ENCODE data around the gene THSD8.
"Not testable (repeated sequence)": the region's sequence is repeated elsewhere in the genome, so short reads cannot be mapped to it uniquely, and the experiment has no call there.

Gene THSD8

DNA sequence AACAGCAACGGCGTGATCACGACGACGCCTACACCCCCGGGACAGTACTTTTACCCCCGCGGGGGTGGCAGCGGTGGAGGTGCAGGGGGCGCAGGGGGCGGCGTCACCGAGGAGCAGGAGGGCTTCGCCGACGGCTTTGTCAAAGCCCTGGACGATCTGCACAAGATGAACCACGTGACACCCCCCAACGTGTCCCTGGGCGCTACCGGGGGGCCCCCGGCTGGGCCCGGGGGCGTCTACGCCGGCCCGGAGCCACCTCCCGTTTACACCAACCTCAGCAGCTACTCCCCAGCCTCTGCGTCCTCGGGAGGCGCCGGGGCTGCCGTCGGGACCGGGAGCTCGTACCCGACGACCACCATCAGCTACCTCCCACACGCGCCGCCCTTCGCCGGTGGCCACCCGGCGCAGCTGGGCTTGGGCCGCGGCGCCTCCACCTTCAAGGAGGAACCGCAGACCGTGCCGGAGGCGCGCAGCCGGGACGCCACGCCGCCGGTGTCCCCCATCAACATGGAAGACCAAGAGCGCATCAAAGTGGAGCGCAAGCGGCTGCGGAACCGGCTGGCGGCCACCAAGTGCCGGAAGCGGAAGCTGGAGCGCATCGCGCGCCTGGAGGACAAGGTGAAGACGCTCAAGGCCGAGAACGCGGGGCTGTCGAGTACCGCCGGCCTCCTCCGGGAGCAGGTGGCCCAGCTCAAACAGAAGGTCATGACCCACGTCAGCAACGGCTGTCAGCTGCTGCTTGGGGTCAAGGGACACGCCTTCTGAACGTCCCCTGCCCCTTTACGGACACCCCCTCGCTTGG is 9.6 kb upstream of the THSD8 start:
- no peak for ATAC-seq

DNA sequence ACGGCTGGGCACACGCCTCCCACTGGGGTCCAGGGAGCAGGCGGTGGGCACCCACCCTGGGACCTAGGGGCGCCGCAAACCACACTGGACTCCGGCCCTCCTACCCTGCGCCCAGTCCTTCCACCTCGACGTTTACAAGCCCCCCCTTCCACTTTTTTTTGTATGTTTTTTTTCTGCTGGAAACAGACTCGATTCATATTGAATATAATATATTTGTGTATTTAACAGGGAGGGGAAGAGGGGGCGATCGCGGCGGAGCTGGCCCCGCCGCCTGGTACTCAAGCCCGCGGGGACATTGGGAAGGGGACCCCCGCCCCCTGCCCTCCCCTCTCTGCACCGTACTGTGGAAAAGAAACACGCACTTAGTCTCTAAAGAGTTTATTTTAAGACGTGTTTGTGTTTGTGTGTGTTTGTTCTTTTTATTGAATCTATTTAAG is 9.0 kb upstream of the THSD8 start:
- no peak for ATAC-seq

DNA sequence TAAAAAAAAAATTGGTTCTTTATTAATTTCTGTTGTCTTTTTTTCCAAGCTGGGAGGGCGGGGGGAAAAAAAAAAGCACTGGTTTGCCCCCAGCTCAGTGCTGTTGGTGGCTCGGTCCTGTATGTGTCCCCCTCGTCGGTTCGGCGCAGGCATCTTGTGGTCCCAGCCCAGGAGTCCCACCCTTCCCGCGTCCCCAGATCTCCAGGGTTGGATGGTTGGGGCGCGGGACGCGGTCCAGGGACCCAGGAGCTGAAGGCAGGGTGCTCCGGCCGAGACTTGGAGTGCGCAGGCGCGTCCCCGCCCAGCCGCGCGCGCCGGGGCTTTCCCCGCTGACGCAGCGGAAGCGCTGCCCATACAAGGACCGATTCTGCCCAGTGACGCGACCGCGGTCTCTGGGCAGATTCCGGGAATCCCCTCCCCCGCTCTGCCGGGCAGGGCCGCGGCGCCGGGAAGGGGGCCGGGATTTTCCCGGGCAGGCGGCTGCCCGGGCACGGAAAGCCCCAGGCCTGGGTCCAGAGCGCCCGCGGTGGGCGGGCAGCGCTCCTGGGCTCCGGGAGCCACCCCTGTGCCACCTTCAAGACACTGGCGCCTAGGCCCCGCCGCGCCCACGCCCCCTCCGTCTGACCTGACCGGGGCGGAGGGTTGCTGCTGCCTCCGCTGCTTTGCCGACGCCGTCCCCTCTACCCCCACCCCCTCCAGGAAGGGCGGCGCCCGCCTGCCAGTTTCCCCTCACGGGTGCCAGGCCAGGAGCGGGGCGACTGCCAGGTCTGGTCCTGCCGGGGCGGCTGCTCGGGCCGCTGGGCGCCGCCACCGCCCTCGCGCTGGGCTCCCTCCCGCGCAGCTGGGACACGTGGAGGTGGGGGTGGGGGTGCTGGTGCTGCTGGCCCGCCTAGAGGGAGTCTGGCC is 8.3 kb upstream of the THSD8 start:
- ATAC-seq, result peak; percentile 46 to 52

DNA sequence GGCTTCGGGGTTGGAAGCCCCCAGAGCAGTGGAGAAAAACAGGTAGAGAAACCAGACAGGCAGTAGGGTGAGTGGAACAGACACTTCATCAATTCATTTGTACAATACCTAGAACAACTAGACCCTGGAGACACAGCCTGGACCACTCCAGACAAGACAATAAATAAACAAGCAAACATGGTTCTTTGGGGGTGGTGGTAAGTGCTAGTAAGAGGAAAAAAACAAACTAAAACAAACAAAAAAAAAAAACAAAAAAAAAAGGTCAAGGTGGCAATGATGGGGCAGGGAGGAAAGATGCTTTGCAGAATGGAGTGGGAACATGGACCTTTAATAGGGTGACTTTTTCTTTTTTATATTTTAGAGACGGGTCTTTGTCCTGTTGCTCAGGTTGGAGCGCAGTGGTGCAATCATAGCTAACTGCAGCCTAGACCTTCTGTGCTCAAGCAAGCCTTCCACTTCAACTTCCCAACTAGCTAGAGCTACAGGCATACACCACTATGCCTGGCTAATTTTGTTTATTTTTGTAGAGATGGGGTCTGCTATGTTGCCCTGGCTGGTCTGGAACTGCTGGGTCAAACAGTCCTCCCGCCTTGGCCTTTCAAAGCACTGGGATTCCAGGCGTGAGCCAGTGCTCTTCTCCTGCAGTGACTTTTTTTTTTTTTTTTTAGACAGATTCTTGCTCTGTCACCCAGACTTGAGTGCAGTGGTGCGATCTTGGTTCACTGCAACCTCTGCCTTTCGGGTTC is 7.5 kb upstream of the THSD8 start:
- no peak for ATAC-seq

DNA sequence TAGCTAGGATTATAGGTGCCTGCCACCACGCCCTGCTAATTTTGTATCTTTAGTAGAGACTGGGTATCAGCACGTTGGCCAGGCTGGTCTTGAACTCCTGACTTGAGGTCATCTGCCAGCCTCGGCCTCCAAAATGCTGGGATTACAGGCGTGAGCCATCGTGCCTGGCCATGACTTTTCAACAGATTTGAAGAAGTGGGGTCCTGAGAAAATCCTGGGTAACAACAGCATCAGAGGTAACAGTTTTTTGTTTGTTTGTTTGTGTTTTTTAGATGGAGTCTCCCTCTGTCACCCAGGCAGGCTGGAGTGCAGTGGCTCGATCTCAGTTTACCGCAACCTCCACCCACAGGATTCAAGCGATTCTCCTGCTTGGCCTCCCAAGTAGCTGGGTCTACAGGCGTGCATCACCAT is 6.9 kb upstream of the THSD8 start:
- ATAC-seq, result no peak

DNA sequence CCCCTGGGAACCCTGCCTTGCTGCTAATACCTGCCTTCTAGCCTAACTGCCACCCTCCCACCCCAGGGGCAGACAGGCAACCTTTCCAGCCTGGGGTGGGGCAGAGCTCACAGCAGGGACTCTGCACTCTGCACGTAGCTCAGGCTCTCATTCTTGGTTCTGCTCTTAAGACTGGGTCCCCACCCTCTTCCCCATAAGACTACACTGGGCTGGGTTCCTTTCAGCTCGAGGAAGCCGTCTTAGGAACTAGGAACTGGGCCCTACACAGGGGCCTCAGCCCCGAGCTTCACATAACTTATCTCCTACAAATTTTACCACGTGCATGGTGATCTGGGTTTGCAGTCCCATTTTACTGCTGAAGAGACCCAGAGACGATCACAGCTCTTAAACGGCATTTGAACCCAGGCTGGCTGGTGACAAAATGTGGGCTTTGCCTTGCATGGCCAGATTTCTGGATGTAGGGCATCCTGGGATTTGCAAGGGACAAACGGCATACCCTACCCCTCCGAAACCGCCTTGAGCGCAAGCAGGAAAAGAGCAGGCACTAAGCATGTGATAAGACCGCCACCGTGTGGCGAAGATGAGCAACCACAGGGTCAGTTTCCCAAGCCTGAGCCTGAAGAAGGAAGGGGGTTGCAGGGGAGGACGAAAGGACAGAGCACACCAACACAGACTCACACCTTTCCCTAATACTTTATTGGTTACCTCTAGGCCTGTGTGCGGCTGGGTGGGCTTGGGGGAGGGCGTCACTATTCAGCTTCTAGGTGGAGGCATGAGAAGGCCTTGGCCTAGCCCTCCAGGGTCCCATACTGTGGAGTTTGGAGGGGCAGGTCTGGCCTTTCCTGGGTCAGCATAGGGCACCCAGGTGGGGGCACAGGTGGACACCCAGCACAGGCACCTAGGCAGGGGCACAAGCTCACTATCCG is 5.5 kb upstream of the THSD8 start:
- ATAC-seq, result no peak

DNA sequence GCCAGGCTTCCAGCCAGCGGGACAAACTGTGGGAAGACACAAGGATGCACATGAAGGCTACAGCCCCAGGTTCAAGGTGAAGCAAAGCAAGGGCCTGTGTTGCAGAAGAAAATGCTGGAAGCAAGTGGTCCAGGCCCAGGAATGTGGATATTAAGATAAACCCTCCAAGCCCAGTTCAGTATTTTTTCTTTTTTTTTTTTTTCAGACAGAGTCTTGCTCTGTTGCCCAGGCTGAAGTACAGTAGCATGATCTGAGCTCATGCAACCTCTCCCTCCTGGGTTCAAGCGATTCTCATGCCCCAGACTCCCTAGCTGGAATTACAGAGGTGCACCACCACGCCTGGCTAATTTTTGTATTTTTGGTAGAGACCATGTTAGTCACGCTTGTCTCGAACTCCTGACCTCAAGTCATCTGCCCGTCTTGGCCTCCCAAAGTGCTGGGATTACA is 4.7 kb upstream of the THSD8 start:
- no peak for ATAC-seq

DNA sequence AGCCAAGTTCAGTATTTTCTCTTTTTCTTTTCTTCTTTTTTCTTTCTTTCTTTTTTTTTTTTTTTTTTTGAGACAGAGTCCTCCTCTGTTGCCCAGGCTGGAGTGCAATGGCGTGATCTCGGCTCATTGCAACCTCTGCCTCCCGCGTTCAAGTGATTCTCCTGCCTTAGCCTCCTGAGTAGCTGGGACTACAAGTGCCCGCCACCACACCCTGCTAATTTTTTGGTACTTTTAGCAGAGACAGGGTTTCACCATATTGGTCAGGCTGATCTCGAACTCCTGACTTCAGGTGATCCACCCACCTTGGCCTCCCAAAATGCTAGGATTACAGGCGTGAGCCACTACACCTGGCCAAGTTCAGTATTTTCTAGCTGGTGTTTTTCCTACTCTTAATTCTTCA is 4.3 kb upstream of the THSD8 start:
- ATAC-seq, result not testable (repeated sequence)

DNA sequence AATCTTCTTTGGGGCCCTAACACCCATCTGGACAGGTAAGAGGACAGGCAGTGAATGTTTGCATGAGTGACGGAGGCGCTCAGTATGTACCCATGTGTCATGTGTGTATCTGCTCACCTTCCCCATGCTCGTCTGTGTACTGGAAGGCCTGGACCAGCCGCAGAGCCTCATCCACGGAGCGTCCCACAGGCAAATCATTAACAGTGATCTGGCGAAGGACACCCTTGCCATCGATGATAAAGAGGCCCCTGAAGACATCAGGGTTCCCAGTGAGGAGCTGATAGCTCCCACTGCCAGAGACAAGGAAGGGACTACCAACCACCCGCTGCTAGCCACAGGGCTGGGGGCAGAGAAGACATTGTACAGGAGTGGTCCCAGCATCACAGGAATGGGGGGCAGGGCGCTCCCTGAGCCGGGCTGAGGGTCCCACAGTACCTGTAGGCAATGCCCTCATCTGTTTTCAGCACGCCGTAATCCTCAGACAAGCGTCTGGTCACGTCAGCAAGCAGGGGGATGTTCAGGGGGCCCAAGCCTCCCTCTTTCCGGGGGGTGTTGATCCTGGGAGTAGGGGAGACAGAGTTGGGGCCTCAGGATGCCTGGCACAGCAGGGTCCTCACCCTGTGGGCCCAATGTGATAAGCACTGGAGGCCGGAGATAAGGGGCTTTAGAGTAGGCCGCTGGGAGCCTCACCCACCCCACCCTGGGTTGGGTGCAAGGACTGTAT is 2.0 kb upstream of the THSD8 start:
- no peak for ATAC-seq

DNA sequence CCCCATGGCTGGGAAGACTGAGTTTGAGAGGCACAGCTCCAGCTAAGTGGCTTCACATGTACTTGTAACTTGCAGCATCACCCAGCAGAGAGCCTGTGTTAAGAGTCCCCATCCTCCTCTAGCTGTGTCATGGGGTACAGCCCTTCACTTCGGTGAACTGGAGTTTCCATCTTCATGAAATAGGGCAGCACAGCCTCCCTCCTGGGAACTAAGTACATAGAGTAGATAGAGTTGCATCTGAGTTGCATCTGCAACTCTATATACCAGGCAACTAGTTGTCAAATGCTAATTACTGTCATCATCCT is 1.5 kb upstream of the THSD8 start:
- ATAC-seq, result no peak

DNA sequence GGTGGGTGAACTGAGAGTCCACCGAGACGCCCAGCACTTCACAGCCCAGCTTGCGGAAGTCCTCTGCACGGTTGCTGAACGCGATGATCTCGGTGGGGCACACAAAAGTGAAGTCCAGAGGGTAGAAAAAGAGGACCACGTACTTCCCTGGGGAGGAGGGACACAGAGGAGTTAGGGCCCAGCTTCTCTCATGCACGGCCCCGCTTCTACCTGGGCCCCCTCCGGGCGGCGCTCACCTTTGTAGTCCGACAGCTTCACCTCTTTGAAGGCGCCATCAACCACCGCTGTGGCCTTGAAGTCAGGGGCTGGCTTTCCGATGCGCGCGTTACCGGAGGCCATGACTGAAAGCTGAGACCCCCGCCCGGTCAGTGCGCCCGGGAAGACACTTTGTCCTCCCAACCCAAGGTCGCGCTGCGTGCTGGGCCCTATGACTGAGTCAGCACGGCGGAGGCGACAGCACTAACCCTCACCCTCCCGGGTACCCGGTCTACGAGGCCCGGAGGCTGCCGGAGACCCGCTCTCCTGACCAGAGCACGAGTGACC is 875 bp upstream of the THSD8 start:
- ATAC-seq, result peak; percentile 9 to 29

DNA sequence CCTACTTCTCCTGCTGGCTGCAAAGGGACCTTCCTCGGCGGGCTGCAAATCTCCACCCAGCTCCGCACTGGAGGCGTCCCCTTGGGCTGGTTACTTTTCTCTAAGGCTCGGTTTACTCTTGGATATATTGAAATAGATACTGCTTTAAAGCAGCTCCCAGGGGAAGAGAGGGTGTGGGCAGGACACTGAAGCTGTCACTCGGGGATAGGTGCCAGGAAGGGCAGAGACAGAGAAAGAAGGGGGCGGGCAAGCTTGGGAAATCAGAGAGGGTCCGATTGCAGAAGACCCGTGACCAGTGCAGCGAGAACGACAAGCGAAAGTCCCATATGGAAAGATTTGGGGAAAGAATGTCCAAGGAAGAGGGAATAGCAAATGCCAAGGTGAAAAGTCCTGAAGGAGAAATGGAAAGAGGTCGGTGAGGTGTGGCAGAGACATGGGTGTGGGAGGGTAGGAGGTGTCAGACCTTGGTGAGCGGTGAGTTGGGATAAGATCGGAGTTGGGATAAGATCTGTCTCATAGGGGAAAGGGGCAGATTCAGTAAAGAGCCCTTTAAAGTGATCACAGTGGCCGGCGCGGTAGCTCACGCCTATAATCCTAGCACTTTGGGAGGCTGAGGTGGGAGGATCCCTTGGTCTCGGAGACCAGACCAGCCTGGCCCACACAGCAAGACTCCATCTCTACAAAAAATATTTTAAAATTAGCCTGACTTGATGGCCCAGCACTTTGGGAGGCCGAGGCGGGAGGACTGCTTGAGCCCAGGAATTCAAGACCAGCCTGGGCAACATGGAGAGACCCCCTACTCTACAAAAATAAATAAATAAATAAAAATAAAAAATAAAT is 618 bp downstream of the THSD8 start:
- ATAC-seq, result no peak

DNA sequence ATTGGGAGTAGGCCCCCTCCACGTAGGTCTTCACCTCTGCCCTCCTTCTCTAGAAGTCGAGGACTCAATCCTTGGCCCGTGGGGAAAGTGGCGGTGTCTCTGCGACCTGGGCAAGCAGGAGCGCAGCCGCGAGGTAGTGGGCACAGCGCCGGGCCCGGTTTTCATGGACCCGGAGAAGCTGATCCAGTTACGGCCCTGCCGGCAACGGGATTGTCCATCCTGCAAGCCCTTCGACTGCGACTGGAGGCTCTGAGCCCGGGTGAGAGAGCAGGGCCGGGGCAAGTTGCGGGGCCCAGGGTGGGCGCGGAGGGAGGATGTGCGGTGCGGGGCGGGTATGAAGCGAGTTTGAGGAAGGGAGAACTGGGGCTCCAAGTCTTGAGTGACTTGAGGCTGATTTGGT is 2.2 kb downstream of the THSD8 start:
- ATAC-seq, result no peak

DNA sequence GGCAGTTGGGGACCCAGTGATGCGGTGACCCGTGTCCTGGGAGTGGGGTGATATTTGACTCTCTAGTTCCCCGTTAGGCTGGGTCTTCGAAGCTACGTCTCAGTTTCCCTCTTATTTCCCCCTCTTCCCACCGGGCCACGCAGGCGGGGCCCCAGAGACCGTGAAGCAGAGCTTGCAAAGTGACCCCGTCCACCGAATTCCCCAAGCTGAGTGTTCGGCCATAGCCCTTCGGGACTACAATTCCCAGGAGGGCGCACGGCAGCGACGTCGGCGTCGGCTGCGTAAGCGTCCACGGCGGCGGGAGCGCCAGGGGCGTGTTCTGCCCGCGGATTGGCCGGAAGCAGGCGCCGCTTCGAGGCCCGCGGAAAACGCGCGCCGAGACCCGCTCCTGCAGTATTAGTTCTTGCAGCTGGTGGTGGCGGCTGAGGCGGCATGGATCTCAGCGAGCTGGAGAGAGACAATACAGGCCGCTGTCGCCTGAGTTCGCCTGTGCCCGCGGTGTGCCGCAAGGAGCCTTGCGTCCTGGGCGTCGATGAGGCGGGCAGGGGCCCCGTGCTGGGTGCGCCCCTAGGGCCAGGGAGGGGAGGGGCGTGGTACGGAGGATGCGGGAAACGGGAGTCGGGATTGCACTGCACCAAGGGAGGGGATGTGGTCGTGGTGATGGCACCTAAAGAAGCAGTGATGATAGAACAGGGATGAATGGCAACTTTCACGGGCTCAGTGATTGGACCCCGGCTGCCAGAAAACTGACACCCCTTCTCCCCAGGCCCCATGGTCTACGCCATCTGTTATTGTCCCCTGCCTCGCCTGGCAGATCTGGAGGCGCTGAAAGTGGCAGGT is 4.6 kb downstream of the THSD8 start, which contains the start of gene RNASEH2A:
TSS of gene RNASEH2A (plus strand) at position 343 of the 840 bp plus-strand sequence. CDS start at position 433, 90 bp downstream.
- ATAC-seq, result peak; percentile 92 to 93

DNA sequence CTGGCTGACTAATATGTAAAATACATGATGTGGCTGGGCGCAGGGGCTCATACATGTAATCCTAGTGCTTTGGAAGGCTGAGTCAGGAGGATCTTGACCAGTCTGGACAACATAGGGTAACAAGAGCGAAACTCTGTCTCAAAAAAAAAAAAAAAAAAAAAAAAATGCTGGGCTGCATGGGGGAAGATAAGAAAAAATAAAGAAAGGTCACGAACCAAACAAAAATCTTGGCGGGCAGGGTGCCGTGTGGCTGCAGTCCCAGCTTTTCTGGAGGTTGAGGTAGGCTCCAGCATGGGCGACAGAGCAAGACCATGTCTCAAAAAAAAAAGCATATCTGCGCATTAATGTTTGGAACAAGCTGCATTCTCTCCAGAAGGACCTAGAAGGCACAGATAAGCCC is 13.2 kb downstream of the THSD8 start:
- no peak for ATAC-seq

DNA sequence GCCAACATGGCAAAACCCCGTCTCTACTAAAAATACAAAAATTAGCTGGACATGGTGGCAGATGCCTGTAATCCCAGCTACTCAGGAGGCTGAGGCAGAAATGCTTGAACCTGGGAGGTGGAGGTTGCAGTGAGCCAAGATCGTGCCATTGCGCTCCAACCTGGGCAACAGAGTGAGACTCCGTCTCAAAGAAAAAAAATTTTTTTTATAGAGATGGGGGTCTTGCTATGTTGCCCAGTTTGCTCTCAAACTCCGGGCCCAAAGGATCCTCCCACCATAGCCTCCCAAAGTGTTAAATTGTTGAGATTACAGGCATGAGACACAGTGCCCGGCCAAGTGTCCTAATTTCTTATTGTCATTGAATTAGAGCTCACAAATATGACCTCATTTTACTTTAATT is 15.3 kb downstream of the THSD8 start:
- not testable (repeated sequence) for ATAC-seq

DNA sequence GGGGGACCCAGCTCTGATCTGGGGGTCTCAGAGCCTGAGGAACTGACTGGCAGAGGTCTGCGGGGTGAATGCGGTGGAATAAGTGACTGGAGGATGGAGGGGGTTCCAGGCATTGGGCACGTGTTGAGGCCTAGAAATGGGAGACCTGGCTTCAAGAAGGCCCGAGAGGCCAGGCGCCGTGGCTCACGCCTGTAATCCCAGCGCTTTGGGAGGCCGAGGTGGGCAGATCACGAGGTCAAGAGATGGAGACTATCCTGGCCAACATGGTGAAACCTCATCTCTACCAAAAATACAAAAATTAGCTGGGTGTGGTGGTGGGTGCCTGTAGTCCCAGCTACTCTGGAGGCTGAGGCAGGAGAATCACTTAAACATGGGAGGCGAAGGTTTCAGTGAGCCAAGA is 15.9 kb downstream of the THSD8 start:
- not testable (repeated sequence) for ATAC-seq

DNA sequence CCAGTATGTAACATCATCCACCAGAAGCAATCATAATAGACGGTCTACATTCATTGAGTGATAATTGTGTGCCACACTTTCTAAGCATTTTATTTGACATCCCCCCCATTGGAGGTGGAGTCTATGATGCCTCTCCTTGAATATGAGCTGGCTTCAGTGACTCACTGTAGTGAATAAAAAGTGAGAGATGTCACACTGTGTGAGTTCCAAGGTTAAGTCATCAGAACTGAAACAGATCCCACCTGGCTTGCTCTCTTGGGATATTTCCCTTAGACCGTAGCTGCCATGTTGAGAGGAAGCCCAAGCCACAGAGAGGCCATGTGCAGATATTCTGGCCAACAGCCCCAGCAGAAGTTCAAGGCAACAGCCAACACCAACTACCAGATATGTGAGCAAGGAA is 19.9 kb downstream of the THSD8 start:
- peak in 1 of 2 donors; percentile 48 for ATAC-seq
